Omental fat pad (tissue), 4 donors: Measurements from ENCODE around the gene FFAR4. TPM values are rescaled to one million over a fixed set of nuclear protein-coding genes. Genes with fewer than 3 reads are reported as not detected.

Experiments
- ATAC-seq: fragments of 150-250 bp; one replicate; pipeline ENCODE4 v1.9.1; 2016; ENCODE audit warnings: mild to moderate bottlenecking, moderate library complexity; ENCODE audit not compliant: low FRiP score
- DNase-seq: peaks from one replicate; pipeline ENCODE4 v3.0.0-alpha.2; 2019; ENCODE audit warnings: low spot score
- total RNA-seq, 4 donors: library from RNA; depleted of rRNA; stranded (reverse); fragments of >200 nt; gene quantifications; one replicate each; pipeline ENCODE4 v1.1.0, GENCODE V29; 2016
- TF ChIP-seq, protein P1 (sequence below), 3 donors: fragments of 450-650 bp; IDR thresholded peaks; one replicate each; pipeline ENCODE4 v1.5.1; 2016 to 2017; ENCODE audit warnings: antibody characterized with exemption in 3 of 3, mild to moderate bottlenecking in 3 of 3, moderate library complexity in 2 of 3

The FFAR4 gene
- total RNA-seq, 4 donors from 2014 or later: 2.5 to 6.7 (median 3.1) TPM

DNA sequence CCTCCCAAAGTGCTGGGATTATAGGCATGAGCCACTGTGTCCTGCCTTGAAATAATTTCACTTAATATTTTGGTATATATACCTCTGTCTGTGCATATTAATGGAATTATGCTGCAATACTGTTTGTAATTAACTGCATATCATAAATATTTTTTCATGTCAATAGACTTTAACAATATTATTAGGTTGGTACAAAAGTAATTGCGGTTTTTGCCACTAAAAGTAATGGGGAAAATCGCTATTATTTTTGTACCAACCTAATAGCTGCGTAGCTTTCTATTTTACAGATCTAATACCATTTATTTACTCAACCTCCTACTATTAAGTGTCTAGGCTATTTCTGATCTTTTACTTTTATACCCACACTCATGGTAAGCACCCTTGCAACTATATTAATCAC, 42.0 kb downstream of the FFAR4 start:
- DNase-seq (no peak), ATAC-seq (no peak)
- TF ChIP-seq, protein P1, sequence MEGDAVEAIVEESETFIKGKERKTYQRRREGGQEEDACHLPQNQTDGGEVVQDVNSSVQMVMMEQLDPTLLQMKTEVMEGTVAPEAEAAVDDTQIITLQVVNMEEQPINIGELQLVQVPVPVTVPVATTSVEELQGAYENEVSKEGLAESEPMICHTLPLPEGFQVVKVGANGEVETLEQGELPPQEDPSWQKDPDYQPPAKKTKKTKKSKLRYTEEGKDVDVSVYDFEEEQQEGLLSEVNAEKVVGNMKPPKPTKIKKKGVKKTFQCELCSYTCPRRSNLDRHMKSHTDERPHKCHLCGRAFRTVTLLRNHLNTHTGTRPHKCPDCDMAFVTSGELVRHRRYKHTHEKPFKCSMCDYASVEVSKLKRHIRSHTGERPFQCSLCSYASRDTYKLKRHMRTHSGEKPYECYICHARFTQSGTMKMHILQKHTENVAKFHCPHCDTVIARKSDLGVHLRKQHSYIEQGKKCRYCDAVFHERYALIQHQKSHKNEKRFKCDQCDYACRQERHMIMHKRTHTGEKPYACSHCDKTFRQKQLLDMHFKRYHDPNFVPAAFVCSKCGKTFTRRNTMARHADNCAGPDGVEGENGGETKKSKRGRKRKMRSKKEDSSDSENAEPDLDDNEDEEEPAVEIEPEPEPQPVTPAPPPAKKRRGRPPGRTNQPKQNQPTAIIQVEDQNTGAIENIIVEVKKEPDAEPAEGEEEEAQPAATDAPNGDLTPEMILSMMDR (IDR thresholded peaks at IDR 0.05): no peak

DNA sequence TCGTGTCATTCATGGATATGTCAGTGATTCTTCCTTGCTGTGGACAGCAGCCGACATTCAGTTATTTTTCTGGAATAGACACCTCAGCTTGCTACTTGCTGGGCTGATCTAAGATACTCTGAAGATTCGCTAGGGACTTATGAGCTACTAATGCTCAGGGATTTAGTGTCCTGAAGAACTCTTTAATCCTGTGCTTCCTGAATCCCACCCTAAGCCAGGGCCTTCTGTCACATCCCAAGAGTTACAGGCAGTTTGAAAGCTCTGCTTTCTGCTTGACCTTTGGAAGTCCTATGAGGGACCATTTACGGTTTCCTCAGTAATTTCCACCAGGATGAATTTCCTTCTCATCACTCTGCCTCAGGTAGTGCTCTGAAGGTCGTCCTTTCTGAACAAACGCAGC, 45.8 kb downstream of the FFAR4 start, which contains the start of gene PDE6C:
Gene PDE6C, plus strand, starts transcription at position 227 of the 400 bp plus-strand sequence. CDS start 189 bp downstream, outside the sequence.
- TF ChIP-seq, protein P1 (IDR thresholded peaks at IDR 0.05): no peak
- ATAC-seq (no peak), DNase-seq (no peak)

DNA sequence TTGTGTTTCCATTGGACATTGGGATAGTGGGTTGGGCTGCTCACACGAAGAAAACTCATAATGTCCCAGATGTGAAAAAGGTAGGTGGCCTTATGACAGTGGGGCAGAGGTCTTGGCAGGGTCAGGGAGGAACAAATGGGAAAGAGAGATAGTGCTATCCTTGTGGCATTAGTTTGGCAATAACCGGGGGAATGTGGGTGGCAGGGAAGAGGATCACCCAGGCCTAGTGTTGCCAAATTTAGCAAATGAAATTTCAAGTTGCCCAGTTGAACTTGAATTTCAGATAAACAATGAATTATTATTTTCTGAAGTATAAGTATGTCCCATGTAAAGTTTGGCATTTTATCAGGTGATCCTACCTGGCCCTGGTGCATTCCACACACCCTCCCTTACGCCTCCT, 46.7 kb downstream of the FFAR4 start:
- ATAC-seq: no peak

DNA sequence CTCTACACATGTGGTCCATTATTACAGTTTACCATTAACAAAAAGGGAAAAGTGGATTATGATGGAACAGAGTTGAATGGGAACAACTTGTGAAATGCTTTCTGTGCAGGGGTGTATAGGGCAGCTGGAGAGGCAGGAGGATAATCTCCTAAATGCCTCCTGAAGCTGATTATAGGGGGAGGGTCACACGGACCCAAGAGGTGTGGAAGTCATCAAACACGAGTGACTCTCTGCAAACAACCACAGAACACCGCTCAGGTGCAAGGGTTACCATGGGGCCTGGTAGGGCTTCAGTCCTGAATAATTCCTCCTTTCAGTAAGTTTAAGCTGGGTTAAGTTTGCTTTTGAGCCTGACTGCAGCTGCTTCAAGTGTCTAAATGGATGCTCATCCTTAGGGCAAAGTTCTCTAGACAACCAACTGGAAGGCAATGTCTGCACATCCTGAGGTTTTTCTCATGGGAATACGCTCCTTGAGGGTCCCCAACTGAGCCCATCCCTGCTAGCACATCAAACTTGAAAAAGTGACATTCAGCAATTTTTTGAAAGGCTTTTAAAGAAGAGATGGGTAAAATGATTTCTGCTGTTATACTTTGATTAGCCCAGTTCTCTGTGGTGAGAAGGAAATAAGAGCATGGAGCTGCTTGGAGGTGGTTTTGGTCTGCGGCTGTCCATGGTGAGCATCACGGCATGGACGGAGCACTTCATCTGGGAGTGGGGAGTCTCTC, 47.8 kb downstream of the FFAR4 start:
- DNase-seq: no peak
- no peak for ATAC-seq
- TF ChIP-seq, protein P1 (IDR thresholded peaks at IDR 0.05): no peak

More for the DNA sequence above, 46.7 kb downstream of the FFAR4 start:
- TF ChIP-seq, protein P1 (IDR thresholded peaks at IDR 0.05): no peak
- DNase-seq: no peak

DNA sequence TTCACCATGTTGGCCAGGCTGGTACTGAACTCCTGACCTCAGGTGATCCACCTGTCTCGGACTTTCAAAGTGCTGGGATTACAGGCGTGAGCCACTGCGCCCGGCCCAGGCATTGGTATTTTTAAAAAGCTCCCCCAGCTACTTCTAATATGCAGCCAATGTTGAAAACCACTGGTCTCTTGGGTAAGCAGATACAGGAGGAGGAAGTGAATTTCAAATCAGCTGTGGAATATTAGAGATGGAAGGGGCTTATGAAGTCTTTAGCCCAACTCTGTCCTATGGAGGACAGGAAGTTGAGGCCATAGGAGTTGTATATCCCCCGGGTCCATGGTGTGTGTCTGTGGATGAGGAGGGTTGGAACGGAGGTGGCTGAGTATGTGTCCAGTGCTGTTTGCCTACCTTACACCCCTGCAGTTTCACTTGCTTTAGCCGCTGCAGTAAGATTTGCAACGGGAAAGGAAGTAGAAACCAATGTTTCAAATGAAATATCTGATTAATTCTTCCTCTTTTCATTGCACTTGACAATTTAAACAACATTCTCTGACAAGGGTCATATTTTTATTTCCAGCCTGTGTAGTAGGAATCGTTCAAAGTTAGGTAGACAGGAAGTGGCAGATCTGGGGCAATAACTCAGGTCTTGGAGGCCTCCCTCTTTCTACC, 49.2 kb downstream of the FFAR4 start:
- DNase-seq (no peak), ATAC-seq (no peak)
- TF ChIP-seq, protein P1 (IDR thresholded peaks at IDR 0.05): no peak

DNA sequence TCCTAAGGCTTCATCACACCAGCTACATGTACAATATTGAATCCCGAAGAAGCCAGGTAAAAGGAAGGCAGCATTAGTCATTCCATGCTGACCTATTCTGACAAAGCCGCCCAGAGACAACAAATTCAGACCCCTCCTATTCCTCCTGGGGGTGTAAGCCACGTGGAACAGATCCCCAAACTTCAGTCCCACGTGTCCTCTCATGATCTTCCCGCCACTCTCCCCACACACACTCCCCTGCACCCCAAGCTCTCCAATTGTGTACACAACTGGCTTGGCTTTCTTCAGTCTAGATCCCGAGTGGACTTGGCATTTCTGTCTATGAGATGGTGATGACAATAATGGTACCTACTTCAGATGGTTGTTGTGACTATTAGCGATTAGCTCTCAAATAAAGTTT, 54.5 kb downstream of the FFAR4 start:
- no peak for DNase-seq
- no peak for ATAC-seq
- TF ChIP-seq, protein P1 (IDR thresholded peaks at IDR 0.05): no peak
